ENCODE results near the gene RBM43. TPM values are rescaled to one million over a fixed set of nuclear protein-coding genes. Genes with fewer than 3 reads are reported as not detected.

RBM43 gene
- total RNA-seq, 1 experiment from 2014 or later, result 1.8 TPM

GRCh38 chr2:151289972-151290866 lies 28.6 kb upstream of the RBM43 start:
- Histone ChIP-seq H3K27me3 (ENCODE audit: insufficient read depth, low read length) (no peaks in the 10 kb centered on the region), H2BK12ac (ENCODE audit: insufficient read length, low read depth, low read length) (no peak overlapping the region), H3K18ac (ENCODE audit: insufficient read length, low read depth, low read length) (no peak overlapping the region), H4K8ac (replicated peaks; ENCODE audit: insufficient read length, low read depth, low read length) (no peak overlapping the region), H2BK5ac (ENCODE audit: insufficient read length, low read length) (no peak overlapping the region), H3K23ac (ENCODE audit: insufficient read length, low read depth, low read length) (no peak overlapping the region), H3K9ac (ENCODE audit: extremely low read depth, insufficient read length, low read length) (peak overlapping the region; percentile 43), H2AFZ (ENCODE audit: low read length) (no peak overlapping the region), H3K79me1 (ENCODE audit: insufficient read depth, low read depth, low read length, poor library complexity, severe bottlenecking) (no peaks in the 10 kb centered on the region), H3K27ac (ENCODE audit: insufficient read length, low read depth, low read length) (no peak overlapping the region), H2BK15ac (ENCODE audit: low read depth, low read length) (no peak overlapping the region), H4K20me1 (ENCODE audit: control insufficient read depth, insufficient read depth, insufficient read length) (no peaks in the 10 kb centered on the region), H2BK20ac (ENCODE audit: low read depth, low read length, poor library complexity, severe bottlenecking) (no peak overlapping the region), H3K4ac (ENCODE audit: low read depth, low read length) (no peak overlapping the region), H3K56ac (ENCODE audit: insufficient read length, low read depth, low read length) (no peak overlapping the region), H3K4me1 (ENCODE audit: insufficient read depth, low read length) (no peaks in the 10 kb centered on the region; the same call in 1 of the 2 replicates), H2AK5ac (ENCODE audit: insufficient read length, low read length) (no peak overlapping the region), H2BK120ac (ENCODE audit: low read depth, low read length, poor library complexity, severe bottlenecking) (no peak overlapping the region), H4K5ac (ENCODE audit: insufficient read length, low read depth, low read length) (no peak overlapping the region), H3K14ac (ENCODE audit: insufficient read depth, low read length) (no peak overlapping the region), H4K91ac (ENCODE audit: insufficient read length, low read depth, low read length) (no peak overlapping the region), H3K9me3 (ENCODE audit: control insufficient read depth, low read depth, low read length) (no peaks in the 10 kb centered on the region), H3K23me2 (ENCODE audit: insufficient read length, low read depth, low read length, poor library complexity, severe bottlenecking) (peaks cover 6% of the 10 kb centered on the region), H3T11ph (ENCODE audit: low read length) (no peak overlapping the region), H3K79me2 (ENCODE audit: insufficient read depth, low read length) (no peaks in the 10 kb centered on the region), H3K4me2 (ENCODE audit: insufficient read depth, insufficient read length, low read length) (peak overlapping the region; percentile 68)
- no peak for TF ChIP-seq CTCF (conservative IDR thresholded peaks at IDR 0.05)
- Mint-ChIP-seq H3K27me3 (ENCODE audit: low read depth) (peaks cover 3% of the 10 kb centered on the region), H3K27ac (peak overlapping the region in 2 of 3 experiments; percentile 8 to 24; a peak in 2 of 7 replicates), H3K4me3 (peak overlapping the region; percentile 61 to 71), H3K36me3 (ENCODE audit: insufficient read depth in 1 of 3, low read depth in 3 of 3) (no peaks in the 10 kb centered on the region; a peak in 1 of 7 replicates), H3K9me3 (no peaks in the 10 kb centered on the region; a peak in 2 of 5 replicates), H3K4me1 (peaks cover 12 to 15% of the 10 kb centered on the region in 2 experiments)
- WGBS (ENCODE audit: extremely low coverage, insufficient read length, low lambda C conversion rate), result no CpG with 5 or more reads among the region's 9 CpGs
- DNase-seq, result no peak
